AG04450 (cell line): Measurements from ENCODE around the gene FAM174B. TPM values are rescaled to one million over a fixed set of nuclear protein-coding genes. Genes with fewer than 3 reads are reported as not detected.

Source experiments
- CTCF ChIA-PET: fragments of 300-600, 350-600 bp; formaldehyde crosslinking; extraction: SDS; loops from one replicate; lab custom pipeline; 2022; ENCODE audit warnings: antibody characterized with exemption, inconsistent platforms; lab: Charles Lee
- POLR2A ChIA-PET: fragments of 350-600 bp; formaldehyde crosslinking; extraction: SDS; loops from one replicate; lab custom pipeline; 2021; ENCODE audit warnings: antibody characterized with exemption, inconsistent platforms; lab: Yijun Ruan, JAX
- DNase-seq: peaks from one replicate; pipeline ENCODE4 v3.0.0-alpha.2; 2011; ENCODE audit warnings: low read depth, low spot score
- H3K27ac ChIP-seq: one replicate; pipeline ENCODE4 v1.5.1; 2012; ENCODE audit warnings: low read depth, low read length, control low read depth
- H3K27me3 ChIP-seq: one replicate; pipeline ENCODE4 v1.6.0; 2012; ENCODE audit warnings: low read length; ENCODE audit not compliant: control insufficient read depth, insufficient read depth
- H3K4me3 ChIP-seq: 2 replicates; pipeline ENCODE4 v1.5.1; 2011; ENCODE audit warnings: mild to moderate bottlenecking, low read depth, low read length, control low read depth
- H3K9me3 ChIP-seq: 2 replicates; pipeline ENCODE4 v1.5.1; 2012; ENCODE audit warnings: low read length; ENCODE audit not compliant: control insufficient read depth, insufficient read depth
- CTCF ChIP-seq: IDR thresholded peaks from 2 replicates; pipeline ENCODE4 v1.5.1; 2011; ENCODE audit warnings: low read depth, low read length, control low read depth, inconsistent platforms
- polyA plus RNA-seq: library from polyadenylated mRNA; depleted of rRNA; stranded (reverse); fragments of >200 nt; gene quantifications from 2 replicates; pipeline ENCODE4 v1.2.3, GENCODE V29; 2011

Gene FAM174B
- polyA plus RNA-seq, 1 experiment: 2.1 TPM

GRCh38 chr15:92661956-92662355 lies 6.4 kb upstream of the FAM174B start:
- no peak for DNase-seq
- ChIA-PET CTCF (no interaction called here), POLR2A (no interaction called here)
- TF ChIP-seq CTCF: no peak
- H3K27me3 ChIP-seq: peaks cover 2% of the 10 kb centered on the region
- no peaks in the 10 kb centered on the region for H3K9me3 ChIP-seq
- H3K4me3 ChIP-seq: no peak overlapping the region
- no peak overlapping the region for H3K27ac ChIP-seq

GRCh38 chr15:92661069-92661468 lies 5.5 kb upstream of the FAM174B start:
- ChIA-PET CTCF (no interaction called here), POLR2A (no interaction called here)
- H3K4me3 ChIP-seq: no peak overlapping the region
- DNase-seq: no peak
- no peak overlapping the region for H3K27ac ChIP-seq
- H3K27me3 ChIP-seq: peaks cover 3% of the 10 kb centered on the region
- H3K9me3 ChIP-seq: no peaks in the 10 kb centered on the region
- TF ChIP-seq CTCF: no peak

GRCh38 chr15:92657486-92657885 lies 1.9 kb upstream of the FAM174B start:
- TF ChIP-seq CTCF: no peak
- peaks cover 3% of the 10 kb centered on the region for H3K27me3 ChIP-seq
- POLR2A ChIA-PET: no interaction called here
- no peak overlapping the region for H3K4me3 ChIP-seq
- CTCF ChIA-PET: no interaction called here
- no peaks in the 10 kb centered on the region for H3K9me3 ChIP-seq
- no peak for DNase-seq
- H3K27ac ChIP-seq: no peak overlapping the region

- POLR2A ChIA-PET: no interaction called here
- no peak for TF ChIP-seq CTCF
- peaks cover 3% of the 10 kb centered on the region for H3K27me3 ChIP-seq
- no peak overlapping the region for H3K4me3 ChIP-seq
- H3K27ac ChIP-seq: no peak overlapping the region
- no peaks in the 10 kb centered on the region for H3K9me3 ChIP-seq
- DNase-seq: no peak
- CTCF ChIA-PET: interaction anchor here (0.8 kb wide), 1 partner anchor 22 kb away, joined by 3 read pairs; no protein-coding TSS in a partner anchor
Measured at GRCh38 chr15:92656089-92656488, 514 bp upstream of the FAM174B start.

GRCh38 chr15:92654662-92655061 lies 913 bp downstream of the FAM174B start:
- DNase-seq: no peak
- ChIA-PET POLR2A (no interaction called here), CTCF (no interaction called here)
- TF ChIP-seq CTCF: no peak
- no peak overlapping the region for H3K27ac ChIP-seq
- H3K4me3 ChIP-seq: peak overlapping the region; percentile 10; the same call in 1 of the 2 replicates
- peaks cover 3% of the 10 kb centered on the region for H3K27me3 ChIP-seq
- no peaks in the 10 kb centered on the region for H3K9me3 ChIP-seq
